A172 (cell line): ENCODE measurements around the gene MYPOP. TPM values are rescaled to one million over a fixed set of nuclear protein-coding genes. Genes with fewer than 3 reads are reported as not detected.
"Not testable (repeated sequence)": the region's sequence is repeated elsewhere in the genome, so short reads cannot be mapped to it uniquely, and the experiment has no call there.

Experiments used
- DNase-seq: peaks from one replicate; pipeline ENCODE4 v3.0.0-alpha.2; 2015; ENCODE audit warnings: low spot score
- total RNA-seq: library from RNA; depleted of rRNA; stranded (reverse); fragments of >200 nt; shearing (Covaris generic); gene quantifications from 2 replicates; pipeline ENCODE4 v1.2.3, GENCODE V29; 2014

Gene MYPOP
- total RNA-seq, 1 experiment from 2014 or later, result 0.48 TPM

DNA sequence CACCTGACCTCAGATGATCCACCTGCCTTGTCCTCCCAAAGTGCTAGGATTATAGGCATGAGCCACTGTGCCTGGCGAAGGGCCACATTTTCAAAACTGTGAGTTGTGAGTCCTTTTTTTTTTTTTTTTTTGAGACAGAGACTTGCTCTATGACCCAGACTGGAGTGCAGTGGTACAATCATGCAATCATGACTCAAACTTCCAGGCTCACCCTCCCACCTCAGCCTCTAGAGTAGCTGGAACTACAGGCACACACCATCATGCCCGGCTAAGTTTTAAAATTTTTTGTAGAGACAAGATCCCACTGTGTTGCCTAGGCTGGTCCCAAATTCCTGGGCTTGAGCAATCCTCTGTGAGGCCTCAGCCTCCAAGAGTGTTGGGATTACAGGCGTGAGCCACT lies 3.8 kb upstream of the MYPOP start:
- DNase-seq, result no peak

- no peak for DNase-seq
Measured at GRCh38 chr19:45905011-45905410, 2.6 kb upstream of the MYPOP start.

DNA sequence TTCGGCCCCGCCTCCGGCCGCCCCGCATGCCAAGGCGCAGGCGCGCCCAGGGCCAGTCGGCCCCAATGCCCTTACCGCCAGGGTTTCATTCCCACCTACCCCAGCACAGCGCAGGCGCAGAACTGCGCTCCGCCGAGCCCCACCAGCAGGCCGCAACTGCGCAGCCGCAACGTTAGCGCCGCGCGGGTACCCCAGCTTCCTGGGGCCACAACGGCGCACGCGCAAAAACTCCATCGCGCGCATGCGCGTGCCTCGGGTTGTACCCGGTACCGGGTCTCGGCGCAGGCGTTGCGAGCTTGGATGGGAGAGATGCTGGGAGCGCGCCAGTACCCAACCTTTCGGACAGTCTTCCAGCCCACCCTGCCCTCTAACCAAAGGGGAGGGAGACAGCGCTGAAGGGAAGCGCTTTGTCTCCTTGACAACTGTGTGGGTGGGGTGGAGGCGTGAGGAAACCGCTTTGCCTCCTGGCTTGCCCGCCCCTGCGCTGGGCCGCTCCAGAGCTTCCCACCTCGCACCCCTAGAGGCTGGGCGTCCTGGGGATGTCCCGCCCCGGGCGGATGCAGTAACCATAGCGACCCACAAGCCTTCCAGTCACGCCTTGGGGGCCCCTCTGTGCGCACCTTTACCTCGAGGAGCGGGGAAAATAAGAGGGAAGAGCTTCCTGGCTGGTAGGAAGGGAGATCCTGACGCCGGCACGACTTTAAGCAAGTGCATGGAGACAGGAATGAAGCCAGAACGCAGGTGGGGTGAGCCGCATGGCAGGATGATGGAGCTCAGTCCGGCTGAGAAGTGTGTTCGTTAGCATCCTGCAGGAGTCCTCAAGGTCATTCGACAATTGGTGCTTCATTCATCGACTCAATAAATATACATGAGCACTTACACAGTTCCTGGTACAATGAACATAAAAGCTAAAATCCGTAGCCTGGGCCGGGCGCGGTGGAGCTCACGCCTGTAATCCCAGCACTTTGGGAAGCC lies 525 bp upstream of the MYPOP start:
- peak; percentile 86 for DNase-seq

DNA sequence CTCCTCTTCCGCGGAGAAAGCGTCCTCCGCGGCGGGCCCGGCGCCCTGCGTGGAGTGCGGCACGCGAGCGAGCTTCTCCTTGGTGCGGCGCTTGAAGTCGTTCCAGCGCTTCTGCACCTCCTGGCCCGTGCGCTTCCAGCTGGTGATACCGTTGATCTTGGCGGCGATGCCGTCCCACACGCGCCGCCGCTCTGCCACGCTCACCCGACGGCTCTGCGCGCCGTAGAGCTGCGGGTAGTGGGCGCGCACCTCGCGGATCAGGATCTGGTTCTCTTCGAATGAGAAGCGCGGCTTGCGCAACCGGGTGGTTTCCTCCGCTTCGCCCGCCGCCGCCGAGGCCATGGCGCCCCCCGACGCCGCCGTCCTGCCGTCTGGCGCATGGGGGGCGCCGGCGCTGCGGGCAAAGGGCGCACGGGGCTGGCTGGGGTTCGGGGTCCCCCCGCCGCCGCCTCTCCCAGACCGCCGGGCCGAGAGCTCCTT lies 941 bp downstream of the MYPOP start:
- no peak for DNase-seq

DNA sequence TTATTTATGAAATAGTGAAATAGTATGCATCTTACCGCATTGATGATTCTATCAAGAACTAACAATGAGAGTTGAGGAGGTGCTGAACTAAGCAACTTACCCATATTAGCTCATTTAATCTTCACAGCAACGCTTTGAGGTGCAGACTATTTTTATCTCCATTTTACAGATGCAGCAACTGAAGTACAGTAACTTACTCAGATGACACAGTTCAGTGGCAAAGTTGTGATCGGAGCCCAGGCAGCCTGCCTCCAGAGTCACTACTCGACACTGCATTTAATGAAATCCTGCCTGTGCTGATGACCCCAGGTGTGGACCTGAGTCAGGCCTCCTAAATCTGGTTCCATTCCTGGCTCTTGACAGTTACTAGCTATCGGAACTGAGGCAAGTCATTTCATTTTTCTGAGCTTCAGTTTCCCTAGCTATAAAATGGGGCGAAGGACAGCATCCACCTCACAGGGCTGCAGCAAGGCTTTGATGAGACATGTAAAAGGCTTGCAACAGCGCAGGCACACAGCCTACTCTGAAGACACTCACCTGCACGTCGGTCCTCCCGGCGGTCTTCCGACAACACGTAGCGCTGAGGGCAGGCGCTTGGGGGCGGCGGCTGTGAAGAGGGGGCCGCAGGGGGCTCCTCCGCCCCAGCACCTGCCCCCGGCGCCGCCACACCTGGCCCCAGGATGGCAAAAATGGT lies 1.5 kb downstream of the MYPOP start:
- DNase-seq, result no peak

GRCh38 chr19:45899919-45900589 lies 2.4 kb downstream of the MYPOP start:
- no peak for DNase-seq

- DNase-seq, result no peak
Measured at GRCh38 chr19:45899253-45899652, 3.2 kb downstream of the MYPOP start.

DNA sequence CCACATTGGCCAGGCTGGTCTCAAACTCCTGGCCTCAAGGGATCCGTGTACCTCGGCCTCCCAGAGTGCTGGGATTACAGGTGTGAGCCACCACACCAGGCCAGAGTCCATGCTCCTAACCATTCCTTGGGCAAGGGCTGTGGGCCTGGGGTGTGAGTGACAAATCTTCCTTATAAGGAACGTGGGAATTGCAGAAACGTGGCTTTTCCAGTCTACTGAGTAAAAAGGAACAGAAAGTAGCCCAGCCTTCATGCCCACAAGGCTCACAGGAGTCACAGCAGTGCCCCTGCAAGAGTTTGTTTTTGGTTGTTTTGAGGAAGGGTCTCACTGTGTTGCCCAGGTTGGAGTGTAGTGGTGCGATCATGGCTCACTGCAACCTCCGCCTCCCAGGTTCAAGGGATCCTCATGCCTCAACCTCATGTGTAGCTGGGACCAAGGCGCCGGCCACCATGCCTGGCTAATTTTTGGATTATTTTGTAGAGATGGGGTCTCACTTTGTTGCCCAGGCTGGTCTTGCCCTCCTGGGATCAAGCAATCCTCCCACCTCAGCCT lies 5.1 kb downstream of the MYPOP start:
- no peak for DNase-seq

- not testable (repeated sequence) for DNase-seq
Measured at GRCh38 chr19:45895983-45896599, 6.3 kb downstream of the MYPOP start.

DNA sequence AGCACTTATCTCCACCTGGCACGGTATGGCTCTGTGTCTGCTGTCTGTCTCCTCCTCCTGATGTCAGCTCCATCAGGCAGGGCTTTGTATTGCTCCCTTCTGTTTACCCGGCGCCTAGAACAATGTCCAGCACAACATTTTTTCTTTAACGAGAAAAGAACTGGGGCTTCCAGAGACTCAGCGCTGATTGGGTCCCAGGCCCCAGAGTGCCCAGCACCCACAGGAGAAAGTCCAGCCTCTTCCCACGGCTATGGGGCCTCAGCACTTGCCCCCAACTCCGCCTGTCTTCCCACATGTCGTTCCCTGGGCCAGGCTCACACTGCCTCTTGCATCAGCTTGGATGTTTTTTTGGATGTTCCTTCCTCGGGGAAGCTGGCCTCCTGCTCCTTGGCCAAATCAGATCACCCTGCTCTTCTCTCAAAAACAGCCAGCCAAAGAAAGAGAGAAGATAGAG lies 6.9 kb downstream of the MYPOP start:
- no peak for DNase-seq

DNA sequence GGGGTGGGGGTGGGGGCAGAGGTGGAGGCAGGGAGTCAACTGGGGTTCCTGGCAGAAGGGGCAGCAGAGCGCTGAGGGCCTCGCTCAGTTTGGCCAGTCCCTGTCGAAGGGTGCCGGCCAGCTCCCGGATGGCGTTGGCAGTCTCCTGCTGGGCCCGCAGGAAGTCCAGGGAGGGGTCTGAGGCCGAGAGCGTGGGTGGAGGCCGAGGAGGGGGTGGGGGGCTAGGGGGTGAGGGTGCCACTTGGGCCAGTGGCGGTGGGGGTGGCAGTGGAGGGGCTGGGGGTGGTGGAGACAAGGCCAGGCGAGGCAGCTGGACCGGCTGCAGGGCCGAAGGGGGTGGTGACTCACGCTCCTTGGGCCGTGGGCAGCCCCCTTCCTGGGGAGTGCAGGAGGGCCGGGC lies 11.5 kb downstream of the MYPOP start:
- no peak for DNase-seq

GRCh38 chr19:45889210-45889885 lies 13.1 kb downstream of the MYPOP start:
- no peak for DNase-seq

- DNase-seq, result no peak
Measured at GRCh38 chr19:45887200-45887710, 15.2 kb downstream of the MYPOP start.

- peak; percentile 77 for DNase-seq
Measured at GRCh38 chr19:45886427-45887199, 15.8 kb downstream of the MYPOP start.

DNA sequence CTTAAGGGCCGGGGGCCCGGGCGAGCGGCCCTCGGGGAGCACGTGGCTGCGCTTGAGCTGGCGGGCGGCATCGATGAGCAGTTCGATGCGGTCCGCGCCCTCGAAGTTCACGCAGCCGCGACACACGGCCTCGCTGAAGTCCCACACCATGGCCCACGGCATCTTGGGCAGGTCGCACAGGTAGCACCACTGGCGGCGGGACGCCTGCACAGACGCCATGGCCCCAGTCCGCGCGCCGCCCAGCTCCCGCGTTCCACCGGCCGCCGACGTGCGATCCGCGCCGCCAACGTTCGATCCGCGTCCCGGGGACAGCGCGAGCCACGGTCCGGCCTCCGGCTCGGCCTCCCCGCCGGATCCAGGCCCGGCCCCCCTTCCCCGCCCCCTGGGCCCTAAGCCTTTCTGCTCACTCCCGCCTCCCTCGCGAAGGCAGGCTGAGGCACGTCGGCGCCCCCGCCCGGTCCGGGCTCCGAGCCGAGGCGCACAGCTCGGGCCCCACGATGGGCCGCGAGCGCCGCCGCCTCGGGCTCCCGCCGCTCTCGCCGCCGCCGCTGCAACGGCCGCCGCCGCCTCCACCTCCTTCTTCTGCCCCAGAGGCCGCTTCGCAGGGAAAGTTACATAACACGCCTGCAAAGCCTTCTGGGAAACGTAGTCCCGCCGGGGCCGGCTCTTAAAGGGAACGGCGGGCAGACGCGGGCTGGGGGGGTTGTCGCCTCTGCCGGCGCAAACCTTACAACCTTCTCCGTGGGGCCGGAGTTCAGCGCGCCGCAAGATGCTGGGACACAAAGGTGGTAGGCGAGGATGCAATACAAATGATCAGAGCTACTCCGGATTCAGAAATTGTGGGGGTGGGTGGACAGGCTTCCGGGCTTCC lies 16.6 kb downstream of the MYPOP start, which contains the start of gene IRF2BP1:
IRF2BP1 (minus strand) TSS at position 586 of the 871 bp plus-strand sequence; CDS start at position 219, 367 bp downstream.
- peak; percentile 68 for DNase-seq

GRCh38 chr19:45884682-45885555 lies 17.5 kb downstream of the MYPOP start:
- no peak for DNase-seq

- no peak for DNase-seq
Measured at GRCh38 chr19:45883881-45884681, 18.3 kb downstream of the MYPOP start.
